Measurements from ENCODE around the gene DR1.

DNA sequence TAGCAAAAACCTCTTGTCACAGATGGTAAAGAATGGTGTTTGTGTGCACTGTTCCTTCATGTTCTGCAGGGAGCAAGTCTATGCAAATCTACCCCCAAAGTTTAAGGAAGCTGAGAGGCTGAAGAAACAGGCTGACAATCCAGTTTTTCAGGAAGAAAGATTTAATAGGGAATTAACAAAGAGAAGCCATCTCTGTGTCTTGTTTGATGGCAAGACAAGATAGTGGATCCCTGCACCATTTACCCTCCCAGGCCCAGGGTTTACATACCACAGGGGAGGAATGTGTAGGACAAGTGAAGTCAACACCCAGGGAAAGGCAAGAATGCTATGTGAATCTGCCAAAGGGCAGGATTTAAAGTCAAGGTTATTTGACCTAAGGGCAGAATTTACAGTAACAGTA lies 54.1 kb downstream of the DR1 start:
- TF ChIP-seq, protein P1, sequence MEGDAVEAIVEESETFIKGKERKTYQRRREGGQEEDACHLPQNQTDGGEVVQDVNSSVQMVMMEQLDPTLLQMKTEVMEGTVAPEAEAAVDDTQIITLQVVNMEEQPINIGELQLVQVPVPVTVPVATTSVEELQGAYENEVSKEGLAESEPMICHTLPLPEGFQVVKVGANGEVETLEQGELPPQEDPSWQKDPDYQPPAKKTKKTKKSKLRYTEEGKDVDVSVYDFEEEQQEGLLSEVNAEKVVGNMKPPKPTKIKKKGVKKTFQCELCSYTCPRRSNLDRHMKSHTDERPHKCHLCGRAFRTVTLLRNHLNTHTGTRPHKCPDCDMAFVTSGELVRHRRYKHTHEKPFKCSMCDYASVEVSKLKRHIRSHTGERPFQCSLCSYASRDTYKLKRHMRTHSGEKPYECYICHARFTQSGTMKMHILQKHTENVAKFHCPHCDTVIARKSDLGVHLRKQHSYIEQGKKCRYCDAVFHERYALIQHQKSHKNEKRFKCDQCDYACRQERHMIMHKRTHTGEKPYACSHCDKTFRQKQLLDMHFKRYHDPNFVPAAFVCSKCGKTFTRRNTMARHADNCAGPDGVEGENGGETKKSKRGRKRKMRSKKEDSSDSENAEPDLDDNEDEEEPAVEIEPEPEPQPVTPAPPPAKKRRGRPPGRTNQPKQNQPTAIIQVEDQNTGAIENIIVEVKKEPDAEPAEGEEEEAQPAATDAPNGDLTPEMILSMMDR (IDR thresholded peaks at IDR 0.05), result no peak
- no peak for TF ChIP-seq POLR2A (IDR thresholded peaks at IDR 0.05)
